ENCODE results near the gene PWWP2B. TPM values are rescaled to one million over a fixed set of nuclear protein-coding genes. Genes with fewer than 3 reads are reported as not detected.

The PWWP2B gene
- total and polyA plus RNA-seq, 2 of the 4 experiments (the other 2 are of a cell fraction): 1.7 to 2.2 TPM

GRCh38 chr10:132414402-132415016 lies 17.5 kb downstream of the PWWP2B start:
- ChIA-PET POLR2A (ENCODE audit: unreplicated experiment) (no interaction called here), CTCF (no interaction called here)
- H3K14ac ChIP-seq (replicated peaks; ENCODE audit: low read depth, low read length): no peak overlapping the region
- no peak overlapping the region for H4K91ac ChIP-seq (ENCODE audit: insufficient read depth, low read depth, low read length)
- H2AK9ac ChIP-seq (replicated peaks; ENCODE audit: low read depth, low read length, poor library complexity): no peak overlapping the region
- TF ChIP-seq CEBPB (IDR thresholded peaks at IDR 0.05; ENCODE audit: low read depth, low read length) (no peak), BHLHE40 (IDR thresholded peaks at IDR 0.05; ENCODE audit: low read depth, low read length) (no peak), RCOR1 (IDR thresholded peaks at IDR 0.05; ENCODE audit: insufficient replicate concordance, low read length) (no peak), CHD1 (IDR thresholded peaks at IDR 0.05; ENCODE audit: low read depth, low read length) (no peak), NFE2L2 (IDR thresholded peaks at IDR 0.05; ENCODE audit: low read depth, low read length) (no peak), POLR2A (IDR thresholded peaks at IDR 0.05; ENCODE audit: low read depth, low read length) (no peak), CTCF (conservative IDR thresholded peaks at IDR 0.05; ENCODE audit: low read depth, low read length) (no peak), MAFK (IDR thresholded peaks at IDR 0.05; ENCODE audit: low read depth, low read length) (no peak)
- TF ChIP-seq, protein P1, sequence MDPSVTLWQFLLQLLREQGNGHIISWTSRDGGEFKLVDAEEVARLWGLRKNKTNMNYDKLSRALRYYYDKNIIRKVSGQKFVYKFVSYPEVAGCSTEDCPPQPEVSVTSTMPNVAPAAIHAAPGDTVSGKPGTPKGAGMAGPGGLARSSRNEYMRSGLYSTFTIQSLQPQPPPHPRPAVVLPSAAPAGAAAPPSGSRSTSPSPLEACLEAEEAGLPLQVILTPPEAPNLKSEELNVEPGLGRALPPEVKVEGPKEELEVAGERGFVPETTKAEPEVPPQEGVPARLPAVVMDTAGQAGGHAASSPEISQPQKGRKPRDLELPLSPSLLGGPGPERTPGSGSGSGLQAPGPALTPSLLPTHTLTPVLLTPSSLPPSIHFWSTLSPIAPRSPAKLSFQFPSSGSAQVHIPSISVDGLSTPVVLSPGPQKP (IDR thresholded peaks at IDR 0.05; ENCODE audit: borderline replicate concordance, low read depth, low read length): no peak
- no peak overlapping the region for H3K9ac ChIP-seq (ENCODE audit: low read depth, low read length)
- dilution Hi-C loops (cut with HindIII; ENCODE audit: low sequenced_read_pairs, unreplicated experiment): no loop called here
- no peak overlapping the region for H3K4me2 ChIP-seq (ENCODE audit: low read depth, low read length)
- H3K27ac ChIP-seq (ENCODE audit: insufficient read depth, low read length): no peak overlapping the region
- in situ Hi-C loops (cut with MboI; ENCODE audit: low sequenced_read_pairs): no loop called here
- no TSS peak for BruUV-seq (replicated peaks)
- H2BK20ac ChIP-seq (ENCODE audit: low read depth, low read length): no peak overlapping the region
- peaks cover 12% of the 10 kb centered on the region for H4K20me1 ChIP-seq (ENCODE audit: insufficient read depth, low read length)
- no peak overlapping the region for H3K4me3 ChIP-seq (ENCODE audit: insufficient read depth, low read depth, low read length)
- intact Hi-C loops (cut with micrococcal nuclease): no loop called here
- no peaks in the 10 kb centered on the region for H3K36me3 ChIP-seq (ENCODE audit: control insufficient read depth, insufficient read depth, low read length)
- H2AFZ ChIP-seq (replicated peaks; ENCODE audit: low read length, poor library complexity): no peak overlapping the region
- no peak overlapping the region for H3K4ac ChIP-seq (ENCODE audit: low read depth, low read length)
- no peak overlapping the region for H4K5ac ChIP-seq (ENCODE audit: low read depth, low read length)
- H4K8ac ChIP-seq (ENCODE audit: low read depth in 2 of 2, low read length in 2 of 2): no peak overlapping the region
- no peak overlapping the region for H3K23ac ChIP-seq (ENCODE audit: low read depth, low read length)
- peaks cover 1% of the 10 kb centered on the region; the same call in 1 of the 2 replicates for H3K4me1 ChIP-seq (ENCODE audit: control insufficient read depth, insufficient read depth, low read length)
- H2BK15ac ChIP-seq (ENCODE audit: low read depth, low read length): no peak overlapping the region
- no peak overlapping the region for H2AK5ac ChIP-seq (ENCODE audit: low read depth, low read length)
- DNase-seq (no peak), ATAC-seq (ENCODE audit: low read depth) (no peak)
- H3K27me3 ChIP-seq (ENCODE audit: control insufficient read depth, insufficient read depth, low read length): no peaks in the 10 kb centered on the region
- 80% methylated on average over 1 of the region's 21 CpGs; no CpG with 5 or more reads in 1 of the 2 experiments for WGBS, 2 experiments (ENCODE audit: extremely low coverage in 2 of 2, insufficient read length in 1 of 2)
- no peaks in the 10 kb centered on the region for H3K9me3 ChIP-seq (ENCODE audit: control insufficient read depth, insufficient read depth, low read length)
- no peak overlapping the region for H3K18ac ChIP-seq (ENCODE audit: low read depth, low read length)
- H3K56ac ChIP-seq (ENCODE audit: extremely low read depth, insufficient read depth, low read length): no peak overlapping the region
- H3K79me1 ChIP-seq (ENCODE audit: low read depth in 1 of 2, low read length in 2 of 2): peaks cover 0 to 14% of the 10 kb centered on the region in 2 experiments; a peak in 2 of 4 replicates
- H3K9me1 ChIP-seq (ENCODE audit: insufficient read depth, low read length): peaks cover 9% of the 10 kb centered on the region
- H2BK120ac ChIP-seq (ENCODE audit: low read depth, low read length): no peak overlapping the region
- no peak overlapping the region for H2BK5ac ChIP-seq (ENCODE audit: low read depth, low read length, poor library complexity, severe bottlenecking)

All from IMR-90 (cell line).